H54 (cell line): ENCODE results near the gene ATF3.

Source experiments
- DNase-seq: peaks from one replicate; pipeline ENCODE4 v3.0.0; 2011; ENCODE audit warnings: low spot score, mixed read lengths; ENCODE audit not compliant: insufficient read length
- FAIRE-seq: peaks from 3 replicates; lab custom pipeline; 2011; peaks lifted over from hg19 to GRCh38; lab: Jason Lieb, UNC
- POLR2A ChIP-seq: IDR thresholded peaks from 2 replicates; pipeline ENCODE4 v1.6.1; 2011; ENCODE audit warnings: low read depth, mild to moderate bottlenecking, low read length

The ATF3 gene, protein sequence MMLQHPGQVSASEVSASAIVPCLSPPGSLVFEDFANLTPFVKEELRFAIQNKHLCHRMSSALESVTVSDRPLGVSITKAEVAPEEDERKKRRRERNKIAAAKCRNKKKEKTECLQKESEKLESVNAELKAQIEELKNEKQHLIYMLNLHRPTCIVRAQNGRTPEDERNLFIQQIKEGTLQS

GRCh38 chr1:212608392-212608958 is at the start of gene ATF3:
ATF3 (plus strand) TSS chr1:212608761; CDS start chr1:212615022, 6,261 bp downstream.
- FAIRE-seq (peak; percentile 68), DNase-seq (peak; percentile 95)
- peak; percentile 100 for TF ChIP-seq POLR2A

- DNase-seq = no peak
- TF ChIP-seq POLR2A = no peak
- FAIRE-seq = no peak
Observed at GRCh38 chr1:212559929-212560328, 48.6 kb upstream of the ATF3 start.

- no peak for FAIRE-seq
- DNase-seq = no peak
- no peak for TF ChIP-seq POLR2A
Observed at GRCh38 chr1:212560933-212561460, 47.6 kb upstream of the ATF3 start.

GRCh38 chr1:212561501-212561931 is 47.0 kb upstream of the ATF3 start:
- FAIRE-seq (no peak), DNase-seq (peak; percentile 51)
- no peak for TF ChIP-seq POLR2A

GRCh38 chr1:212562771-212563170 is 45.8 kb upstream of the ATF3 start:
- DNase-seq = no peak
- no peak for FAIRE-seq
- no peak for TF ChIP-seq POLR2A

DNA sequence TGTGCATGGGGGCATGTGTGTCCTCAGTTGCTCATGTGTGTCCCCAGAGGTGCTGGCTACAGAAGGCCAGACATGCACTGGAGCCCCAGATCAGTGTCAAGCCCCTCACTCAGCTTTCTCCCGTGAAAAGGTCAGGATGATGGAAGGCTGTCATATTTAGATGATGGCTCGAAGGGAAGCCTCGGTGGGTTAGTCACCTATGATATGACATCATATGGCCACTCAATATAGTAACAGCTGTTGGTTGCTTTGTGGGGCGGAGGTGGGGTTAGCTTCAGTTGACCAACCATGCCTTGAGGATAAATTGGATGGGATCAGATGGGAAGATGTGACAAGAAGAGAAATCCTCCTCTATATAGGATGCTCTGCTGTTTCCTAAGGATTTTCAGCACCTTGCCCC is 43.5 kb upstream of the ATF3 start:
- TF ChIP-seq POLR2A = no peak
- DNase-seq (no peak), FAIRE-seq (no peak)

DNA sequence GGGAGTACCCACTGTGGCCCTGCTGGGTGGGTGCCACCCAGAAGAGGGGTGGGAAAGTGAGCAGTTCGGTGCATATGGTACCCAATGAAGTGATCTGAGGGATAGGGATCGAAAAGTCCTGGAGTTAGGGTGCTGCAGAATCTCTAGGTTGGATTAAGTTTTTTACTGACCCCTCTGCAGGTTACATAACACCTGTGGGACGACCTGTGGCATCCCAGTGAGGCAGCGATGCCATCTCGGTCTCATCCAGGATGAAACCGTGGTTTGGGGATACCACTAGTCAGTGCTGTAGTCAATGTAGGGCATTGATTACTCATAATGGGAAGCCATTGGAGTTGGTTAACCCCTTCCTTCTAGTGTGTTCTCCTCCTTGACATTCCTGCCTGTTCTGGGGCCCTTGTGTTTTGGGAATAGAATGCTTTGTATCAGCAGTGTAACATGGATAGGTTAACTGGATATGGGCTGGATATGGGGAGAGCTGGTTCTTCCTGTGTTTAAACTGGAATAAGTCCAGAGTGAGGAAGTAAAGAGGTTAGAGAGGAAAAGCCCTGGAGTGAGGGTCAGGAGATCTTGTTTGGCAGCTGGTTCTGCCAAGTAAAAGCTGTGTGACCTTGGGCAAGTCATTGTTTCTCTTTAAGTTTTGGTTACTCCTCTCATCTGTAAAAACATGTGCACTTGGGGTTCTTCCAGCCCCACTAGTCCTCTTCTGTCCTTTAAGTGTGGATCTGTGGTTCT is 42.8 kb upstream of the ATF3 start:
- FAIRE-seq = no peak
- no peak for DNase-seq
- no peak for TF ChIP-seq POLR2A

GRCh38 chr1:212566522-212567479 is 41.8 kb upstream of the ATF3 start:
- DNase-seq = peak; percentile 33
- no peak for FAIRE-seq
- peak; percentile 31; the same call in 1 of the 2 replicates for TF ChIP-seq POLR2A

GRCh38 chr1:212567638-212568037 is 40.9 kb upstream of the ATF3 start:
- TF ChIP-seq POLR2A = no peak
- FAIRE-seq (no peak), DNase-seq (no peak)

GRCh38 chr1:212568978-212569537 is 39.5 kb upstream of the ATF3 start:
- no peak for FAIRE-seq
- TF ChIP-seq POLR2A = no peak
- no peak for DNase-seq

DNA sequence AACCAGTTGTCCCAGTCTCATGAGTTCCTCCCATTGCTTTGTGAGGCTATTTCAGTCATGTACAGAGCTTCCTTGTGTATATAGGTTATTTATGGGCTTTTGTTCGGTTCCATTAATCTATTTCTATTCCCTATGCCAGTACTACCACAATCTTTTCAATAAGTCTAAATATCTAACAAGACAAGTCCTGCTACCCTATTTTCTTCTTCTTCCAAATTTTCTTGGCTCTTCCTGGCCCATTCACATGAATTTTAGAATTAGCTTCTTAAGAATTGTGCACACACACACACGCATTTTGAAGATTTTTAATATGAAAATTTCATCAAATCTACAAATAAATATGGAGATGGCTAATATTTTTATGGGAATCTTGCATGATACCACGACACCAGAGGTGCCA is 33.8 kb upstream of the ATF3 start:
- no peak for TF ChIP-seq POLR2A
- FAIRE-seq (no peak), DNase-seq (no peak)

DNA sequence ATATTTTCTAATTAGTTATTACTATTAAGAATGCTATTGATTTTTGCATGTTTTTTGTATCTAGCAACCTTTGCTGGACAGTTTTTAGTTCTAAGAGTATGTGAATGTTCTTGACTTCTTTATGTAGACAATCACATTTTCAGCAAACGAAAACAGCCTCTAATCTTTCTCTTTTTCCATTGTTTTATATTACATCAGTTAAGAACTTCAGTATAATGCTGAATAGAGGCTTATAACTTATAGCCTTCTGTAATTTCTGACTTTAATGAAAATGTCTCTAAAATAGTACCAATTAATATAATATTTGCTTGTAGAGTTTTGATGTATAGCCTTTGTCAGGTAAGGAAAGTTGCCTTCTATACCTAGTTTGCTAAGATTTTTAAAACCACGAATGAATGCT is 33.2 kb upstream of the ATF3 start:
- FAIRE-seq = no peak
- TF ChIP-seq POLR2A = no peak

GRCh38 chr1:212578041-212578440 is 30.5 kb upstream of the ATF3 start:
- DNase-seq (no peak), FAIRE-seq (no peak)
- no peak for TF ChIP-seq POLR2A

More for the DNA sequence above, 33.2 kb upstream of the ATF3 start:
- DNase-seq = no peak
